ENCODE measurements around the gene PURB. TPM values are rescaled to one million over a fixed set of nuclear protein-coding genes. Genes with fewer than 3 reads are reported as not detected.
"Not testable (repeated sequence)": the region's sequence is repeated elsewhere in the genome, so short reads cannot be mapped to it uniquely, and the experiment has no call there.

The PURB gene
- total RNA-seq (2014; rRNA removed; shearing (Covaris generic)), result 17.0 and 17.3 TPM in 2 replicates
- polyA plus RNA-seq (2016; fragmentation: Nextera tagmentation; extraction: Ambion mirVana), result 1.4 and 1.6 TPM in 2 replicates

GRCh38 chr7:44885394-44886317, at the start of gene PURB:
PURB (minus strand) TSS chr7:44885530; CDS start chr7:44885348, 182 bp downstream.
- no peaks in the 10 kb centered on the region for H3K9me3 ChIP-seq (ENCODE audit: low read depth)
- DNase-seq, result peak; percentile 99
- in situ Hi-C loops (cut with MboI), result no loop called here
- H4K20me1 ChIP-seq (ENCODE audit: insufficient read depth), result peaks cover 2% of the 10 kb centered on the region; the same call in 1 of the 2 replicates
- no peak for TF ChIP-seq EZH2 (IDR thresholded peaks at IDR 0.05; ENCODE audit: insufficient read depth, poor library complexity, severe bottlenecking)
- no peak for TF ChIP-seq EZH2phosphoT487 (IDR thresholded peaks at IDR 0.05; ENCODE audit: insufficient read depth, low read depth)
- 0 to 1% methylated on average over 44 to 51 of the region's 72 CpGs for WGBS, 2 experiments (ENCODE audit: low coverage in 1 of 2, low lambda C conversion rate in 2 of 2, missing lambda C conversion rate in 2 of 2)
- H3K27me3 ChIP-seq (replicated peaks; ENCODE audit: insufficient read depth), result no peaks in the 10 kb centered on the region
- peaks cover 50% of the 10 kb centered on the region for H3F3A ChIP-seq (ENCODE audit: insufficient read depth)
- peaks cover 82% of the 10 kb centered on the region for H3K79me2 ChIP-seq (ENCODE audit: insufficient read depth)
- peak within 1 kb of the TSS; percentile 100 for H3K27ac ChIP-seq
- no peaks in the 10 kb centered on the region for H3K9me2 ChIP-seq (ENCODE audit: insufficient read depth)
- no peaks in the 10 kb centered on the region for H3K36me3 ChIP-seq (ENCODE audit: low read depth)
- H3K4me3 ChIP-seq, result peak within 1 kb of the TSS; percentile 91
- H3K9ac ChIP-seq, result peak within 1 kb of the TSS; percentile 99
- H3K4me2 ChIP-seq (ENCODE audit: unreplicated experiment), result peak within 1 kb of the TSS; percentile 92
- peaks cover 40% of the 10 kb centered on the region for H3K4me1 ChIP-seq (ENCODE audit: insufficient read depth)
- peak within 1 kb of the TSS; percentile 65 for H2AFZ ChIP-seq

- Histone ChIP-seq H3K9me2 (ENCODE audit: insufficient read depth) (no peaks in the 10 kb centered on the region), H3F3A (ENCODE audit: insufficient read depth) (no peaks in the 10 kb centered on the region), H2AFZ (no peak overlapping the region), H3K4me1 (ENCODE audit: insufficient read depth) (no peaks in the 10 kb centered on the region), H3K4me2 (ENCODE audit: unreplicated experiment) (no peak overlapping the region), H3K9ac (no peak overlapping the region), H3K36me3 (ENCODE audit: low read depth) (no peaks in the 10 kb centered on the region), H3K27ac (no peak overlapping the region), H4K20me1 (ENCODE audit: insufficient read depth) (no peaks in the 10 kb centered on the region), H3K4me3 (no peak overlapping the region), H3K9me3 (ENCODE audit: low read depth) (no peaks in the 10 kb centered on the region), H3K27me3 (replicated peaks; ENCODE audit: insufficient read depth) (peaks cover 29% of the 10 kb centered on the region), H3K79me2 (ENCODE audit: insufficient read depth) (no peaks in the 10 kb centered on the region)
- no peak for TF ChIP-seq EZH2 (IDR thresholded peaks at IDR 0.05; ENCODE audit: insufficient read depth, poor library complexity, severe bottlenecking)
- TF ChIP-seq EZH2phosphoT487 (IDR thresholded peaks at IDR 0.05; ENCODE audit: insufficient read depth, low read depth), result no peak
- WGBS, 2 experiments (ENCODE audit: low coverage in 1 of 2, low lambda C conversion rate in 2 of 2, missing lambda C conversion rate in 2 of 2), result 0 to 8% methylated on average over 1 of the region's 1 CpG
- no peak for DNase-seq
- in situ Hi-C loops (cut with MboI), result no loop called here
Observed at GRCh38 chr7:44935016-44935415, 49.7 kb upstream of the PURB start.

GRCh38 chr7:44934510-44934909, 49.2 kb upstream of the PURB start:
- H3K9me3 ChIP-seq (ENCODE audit: low read depth); H3K9ac ChIP-seq; in situ Hi-C loops (cut with MboI); H4K20me1 ChIP-seq (ENCODE audit: insufficient read depth); H3F3A ChIP-seq (ENCODE audit: insufficient read depth); DNase-seq; H3K4me3 ChIP-seq; H3K4me1 ChIP-seq (ENCODE audit: insufficient read depth); H3K79me2 ChIP-seq (ENCODE audit: insufficient read depth); H3K36me3 ChIP-seq (ENCODE audit: low read depth); H2AFZ ChIP-seq; H3K9me2 ChIP-seq (ENCODE audit: insufficient read depth); H3K27ac ChIP-seq; H3K4me2 ChIP-seq (ENCODE audit: unreplicated experiment): not testable (repeated sequence)
- 68 to 80% methylated on average over 4 to 5 of the region's 5 CpGs for WGBS, 2 experiments (ENCODE audit: low coverage in 1 of 2, low lambda C conversion rate in 2 of 2, missing lambda C conversion rate in 2 of 2)
- H3K27me3 ChIP-seq (replicated peaks; ENCODE audit: insufficient read depth), result peaks cover 29% of the 10 kb centered on the region

GRCh38 chr7:44930921-44931320, 45.6 kb upstream of the PURB start:
- Histone ChIP-seq H4K20me1 (ENCODE audit: insufficient read depth) (no peaks in the 10 kb centered on the region), H3K27ac (no peak overlapping the region), H2AFZ (no peak overlapping the region), H3K4me1 (ENCODE audit: insufficient read depth) (no peaks in the 10 kb centered on the region), H3K4me3 (no peak overlapping the region), H3K36me3 (ENCODE audit: low read depth) (no peaks in the 10 kb centered on the region), H3K9ac (no peak overlapping the region), H3K79me2 (ENCODE audit: insufficient read depth) (no peaks in the 10 kb centered on the region), H3F3A (ENCODE audit: insufficient read depth) (no peaks in the 10 kb centered on the region), H3K9me2 (ENCODE audit: insufficient read depth) (no peaks in the 10 kb centered on the region), H3K27me3 (replicated peaks; ENCODE audit: insufficient read depth) (0 out of 2 replicates have a peak, but pooled peaks cover 5% of the 10 kb centered on the region), H3K9me3 (ENCODE audit: low read depth) (no peaks in the 10 kb centered on the region), H3K4me2 (ENCODE audit: unreplicated experiment) (no peak overlapping the region)
- 79% methylated on average over 6 of the region's 6 CpGs for WGBS, 2 experiments (ENCODE audit: low coverage in 1 of 2, low lambda C conversion rate in 2 of 2, missing lambda C conversion rate in 2 of 2)
- in situ Hi-C loops (cut with MboI), result no loop called here
- TF ChIP-seq EZH2phosphoT487 (IDR thresholded peaks at IDR 0.05; ENCODE audit: insufficient read depth, low read depth) (no peak), EZH2 (IDR thresholded peaks at IDR 0.05; ENCODE audit: insufficient read depth, poor library complexity, severe bottlenecking) (no peak)
- no peak for DNase-seq
